HG03108 (cell line): ENCODE data around the gene NLGN1.

ENCODE experiments used
- ATAC-seq: cut with Tn5 transposase; IDR thresholded peaks from one replicate; pipeline ENCODE4 v1.9.1; 2021; ENCODE audit warnings: moderate library complexity; ENCODE audit not compliant: unreplicated experiment

The NLGN1 gene

GRCh38 chr3:173892547-173892946, 495.0 kb downstream of the NLGN1 start:
- no peak for ATAC-seq

GRCh38 chr3:173893066-173893465, 495.5 kb downstream of the NLGN1 start:
- no peak for ATAC-seq

- ATAC-seq = no peak
Observed at GRCh38 chr3:173893835-173894234, 496.3 kb downstream of the NLGN1 start.

- no peak for ATAC-seq
Observed at GRCh38 chr3:173897631-173898030, 500.1 kb downstream of the NLGN1 start.

GRCh38 chr3:173901649-173902048, 504.1 kb downstream of the NLGN1 start:
- ATAC-seq = no peak

- ATAC-seq = no peak
Observed at GRCh38 chr3:173902401-173902800, 504.9 kb downstream of the NLGN1 start.

GRCh38 chr3:173902871-173903270, 505.3 kb downstream of the NLGN1 start:
- no peak for ATAC-seq

- no peak for ATAC-seq
Observed at GRCh38 chr3:173905381-173905780, 507.8 kb downstream of the NLGN1 start.

- ATAC-seq = no peak
Observed at GRCh38 chr3:173911446-173911845, 513.9 kb downstream of the NLGN1 start.

GRCh38 chr3:173912126-173912525, 514.6 kb downstream of the NLGN1 start:
- ATAC-seq = no peak

GRCh38 chr3:173913397-173913796, 515.9 kb downstream of the NLGN1 start:
- no peak for ATAC-seq

GRCh38 chr3:173913974-173914421, 516.5 kb downstream of the NLGN1 start:
- ATAC-seq = no peak

- ATAC-seq = no peak
Observed at GRCh38 chr3:173916799-173917198, 519.3 kb downstream of the NLGN1 start.

GRCh38 chr3:173920386-173920785, 522.8 kb downstream of the NLGN1 start:
- no peak for ATAC-seq

GRCh38 chr3:173921732-173922131, 524.2 kb downstream of the NLGN1 start:
- ATAC-seq = no peak

GRCh38 chr3:173923204-173923603, 525.7 kb downstream of the NLGN1 start:
- no peak for ATAC-seq

- no peak for ATAC-seq
Observed at GRCh38 chr3:173930251-173930650, 532.7 kb downstream of the NLGN1 start.

GRCh38 chr3:173932624-173933023, 535.1 kb downstream of the NLGN1 start:
- no peak for ATAC-seq

- ATAC-seq = no peak
Observed at GRCh38 chr3:173933113-173933512, 535.6 kb downstream of the NLGN1 start.

GRCh38 chr3:173936316-173936715, 538.8 kb downstream of the NLGN1 start:
- no peak for ATAC-seq

GRCh38 chr3:173938159-173938558, 540.6 kb downstream of the NLGN1 start:
- no peak for ATAC-seq

GRCh38 chr3:173938616-173939015, 541.1 kb downstream of the NLGN1 start:
- no peak for ATAC-seq

GRCh38 chr3:173939331-173939730, 541.8 kb downstream of the NLGN1 start:
- no peak for ATAC-seq

GRCh38 chr3:173943264-173943663, 545.7 kb downstream of the NLGN1 start:
- ATAC-seq = no peak
